Activated T-cell treated with anti-CD3 and anti-CD28 coated beads for 24 hours (primary cell): Measurements from ENCODE around the gene PEX26.
"Not testable (repeated sequence)": the region's sequence is repeated elsewhere in the genome, so short reads cannot be mapped to it uniquely, and the experiment has no call there.

Source experiments
- DNase-seq: peaks from one replicate; pipeline ENCODE4 v3.0.0-alpha.2; 2020; ENCODE audit warnings: low read depth

Gene PEX26

DNA sequence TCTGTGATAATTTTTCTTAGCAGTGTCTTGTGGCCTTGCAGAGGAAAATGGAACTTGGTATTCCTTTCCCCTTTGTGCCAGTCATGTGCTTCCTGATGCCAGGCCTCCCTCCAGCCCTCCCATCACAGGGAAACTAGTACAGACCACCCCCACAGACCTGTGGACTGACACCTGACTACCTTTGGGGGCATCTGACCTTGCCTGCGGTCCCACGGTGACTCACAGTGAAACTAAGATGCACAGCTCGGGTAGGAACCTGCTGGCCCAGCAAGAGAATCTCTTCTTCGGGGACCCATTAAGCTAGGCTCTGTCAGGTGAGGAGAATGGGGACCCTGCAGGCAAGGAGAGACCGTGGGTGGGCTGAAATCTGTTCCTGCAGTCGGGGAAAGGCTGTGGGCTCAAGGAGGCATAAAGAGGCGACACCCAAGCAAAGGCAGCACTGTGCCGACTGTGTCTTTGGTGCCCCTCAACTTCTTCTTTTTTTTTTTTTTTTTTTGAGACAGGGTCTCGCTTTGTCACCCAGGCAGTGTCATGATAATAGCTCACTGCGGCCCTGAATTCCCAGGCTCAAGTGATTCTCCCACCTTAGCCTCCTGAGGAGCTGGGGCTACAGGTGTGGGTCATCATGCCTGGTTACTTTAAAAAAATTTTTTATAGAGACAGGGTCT is 20.8 kb upstream of the PEX26 start:
- no peak for DNase-seq

DNA sequence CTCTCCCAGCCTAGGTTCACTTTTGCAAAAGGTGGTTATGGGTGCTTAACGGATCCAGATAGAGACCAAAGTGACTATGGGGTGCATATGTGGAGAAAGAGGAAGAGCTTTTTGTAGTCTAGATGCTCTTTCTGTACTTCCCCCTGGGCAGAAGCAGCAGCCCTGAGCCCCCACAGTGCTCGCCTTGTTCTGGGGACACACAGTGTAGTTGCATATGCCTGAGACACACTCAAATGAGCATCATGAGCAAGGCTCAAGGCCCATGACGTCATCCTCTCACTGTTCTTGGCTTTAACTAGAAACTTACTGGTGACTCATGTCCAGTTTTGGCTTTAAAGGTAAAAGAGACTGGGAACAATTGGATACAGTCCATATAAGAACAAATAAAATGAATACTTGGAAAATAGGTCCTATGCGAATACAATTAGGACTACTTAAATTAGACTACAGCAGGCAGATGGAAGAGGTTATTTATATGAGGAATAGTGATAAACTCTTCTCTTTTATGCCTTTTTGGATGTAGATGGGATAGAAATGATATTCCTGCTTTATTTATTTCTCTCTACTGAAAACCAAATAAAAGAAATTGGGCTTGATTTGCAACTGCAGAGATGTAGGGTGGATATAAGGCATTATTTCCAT is 20.1 kb upstream of the PEX26 start:
- DNase-seq = no peak

DNA sequence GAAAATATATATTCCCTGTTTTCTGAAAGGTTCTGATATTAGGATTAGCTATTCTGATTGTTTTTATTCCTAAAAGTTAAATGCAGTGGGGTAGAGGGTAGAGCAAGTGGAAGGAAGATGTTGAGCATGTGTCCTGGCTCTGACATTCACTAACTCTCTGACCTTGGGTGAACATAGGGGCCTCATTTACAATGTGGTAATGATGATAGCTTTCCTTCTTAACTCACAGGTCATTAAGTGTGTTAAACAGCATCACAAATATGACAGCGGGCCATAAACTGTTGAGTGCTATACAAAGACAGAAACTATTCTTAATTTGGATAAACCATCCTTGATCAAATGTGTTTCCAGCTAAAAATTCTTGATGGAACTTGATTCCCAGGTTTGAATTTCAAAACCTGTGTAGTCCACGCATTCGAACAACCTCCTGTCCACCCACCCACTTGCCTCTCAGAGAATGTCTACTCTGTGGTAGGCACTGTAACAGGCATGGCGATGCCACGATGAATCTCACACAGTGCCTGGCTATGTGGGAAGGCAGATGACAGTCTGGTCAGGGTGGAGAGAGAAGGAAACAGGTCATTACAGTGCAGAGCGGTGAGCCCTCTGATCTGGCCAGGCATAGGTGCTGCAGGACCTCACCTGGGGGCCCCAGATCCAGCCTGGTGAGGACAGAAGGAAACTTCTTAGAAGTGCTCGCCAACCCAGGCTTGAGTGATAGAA is 19.3 kb upstream of the PEX26 start:
- no peak for DNase-seq

DNA sequence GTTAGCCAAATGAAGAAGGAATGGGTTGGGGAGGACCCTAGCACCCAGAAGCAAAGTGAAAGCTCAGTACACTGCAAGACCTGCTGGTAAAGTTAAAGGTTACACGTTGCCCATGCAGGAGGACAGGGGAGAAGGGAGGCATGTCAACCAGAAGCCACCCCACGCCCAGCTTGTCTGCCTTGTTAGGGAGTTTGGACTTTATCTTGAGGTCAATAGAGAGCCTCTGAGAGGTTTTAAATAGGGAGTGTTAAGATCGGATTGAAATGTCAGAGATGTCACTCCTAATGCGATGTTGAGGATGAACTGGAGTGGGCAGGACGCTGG is 18.7 kb upstream of the PEX26 start:
- DNase-seq = no peak

DNA sequence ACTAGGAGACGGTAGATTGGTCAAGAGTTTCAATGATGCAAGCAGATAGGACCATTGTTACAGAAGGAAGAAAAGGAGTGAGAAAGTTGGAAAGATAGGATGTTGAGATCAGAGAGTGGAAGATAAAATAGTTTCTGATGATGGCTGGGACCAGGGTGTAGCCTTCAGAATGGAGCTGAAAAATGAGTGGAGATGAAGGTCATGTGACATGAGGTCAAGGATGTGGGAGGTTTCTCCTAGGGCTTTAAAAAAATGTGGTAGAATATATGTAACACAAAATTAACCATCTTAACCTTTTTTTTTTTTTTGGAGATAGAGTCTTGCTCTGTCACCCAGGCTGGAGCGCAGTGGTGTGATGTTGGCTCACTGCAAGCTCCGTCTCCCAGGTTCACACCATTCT is 18.3 kb upstream of the PEX26 start:
- no peak for DNase-seq

DNA sequence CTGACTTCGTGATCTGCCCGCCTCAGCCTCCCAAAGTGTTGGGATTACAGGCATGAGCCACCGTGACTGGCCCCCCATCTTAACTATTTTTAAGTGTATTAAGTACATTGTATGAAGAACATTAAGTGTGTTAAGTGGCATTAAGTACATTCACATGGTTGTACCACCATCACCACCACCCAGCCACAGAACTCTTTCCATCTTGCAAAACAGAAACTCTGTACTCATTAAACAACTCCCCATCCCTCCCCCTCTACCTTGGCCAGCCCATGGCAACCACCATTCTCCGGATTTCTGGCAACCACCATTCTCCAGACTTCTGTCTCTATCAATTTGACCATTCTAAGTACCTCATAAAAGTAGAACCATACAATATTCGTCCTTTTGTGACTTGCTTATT is 17.8 kb upstream of the PEX26 start:
- DNase-seq = no peak

DNA sequence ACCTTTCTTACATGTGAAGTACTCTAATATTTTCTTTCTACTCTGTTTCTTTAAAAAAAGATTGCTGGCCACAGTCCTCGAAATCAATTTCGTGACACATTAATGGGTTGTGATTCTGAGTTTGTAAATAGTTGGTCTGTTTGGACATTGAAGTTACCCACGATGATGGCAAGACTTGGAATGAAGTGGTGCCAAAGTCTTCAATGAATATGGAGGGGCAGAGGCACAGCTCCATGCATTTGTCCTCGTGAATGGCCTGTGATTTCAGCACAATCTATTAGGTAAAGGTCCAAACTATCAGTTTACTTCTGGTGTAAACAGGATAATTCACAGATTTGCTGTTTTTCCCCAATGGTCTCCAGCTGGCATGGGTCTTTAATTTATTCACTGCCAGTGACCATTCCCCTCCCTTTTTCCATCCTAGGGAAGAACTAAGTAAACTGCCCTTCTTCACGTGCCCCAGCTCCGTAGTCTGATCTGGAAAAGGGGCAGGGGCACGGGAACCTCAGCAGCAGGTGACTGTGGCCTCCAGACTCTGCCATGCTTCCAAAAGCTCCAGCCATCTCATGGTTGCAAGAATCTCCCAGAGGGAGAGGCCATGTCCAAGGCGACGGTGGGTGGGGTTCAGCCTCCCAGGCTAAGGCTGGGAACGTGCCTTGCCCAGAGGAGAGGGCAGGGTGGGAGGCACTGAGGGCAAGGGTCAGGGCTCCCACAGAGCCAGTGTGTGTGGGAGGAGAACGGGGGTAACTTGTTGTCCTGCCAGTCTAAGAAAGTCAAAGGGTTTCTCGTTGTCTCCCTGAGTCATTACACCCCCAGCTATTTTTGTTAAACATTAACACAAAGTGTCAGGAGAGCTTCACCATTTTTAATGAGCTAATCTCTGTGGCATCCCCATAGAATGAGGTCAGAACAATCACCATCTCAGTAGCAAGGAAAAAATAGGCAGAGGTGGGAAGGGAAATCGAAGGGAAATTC is 16.9 kb upstream of the PEX26 start:
- no peak for DNase-seq

DNA sequence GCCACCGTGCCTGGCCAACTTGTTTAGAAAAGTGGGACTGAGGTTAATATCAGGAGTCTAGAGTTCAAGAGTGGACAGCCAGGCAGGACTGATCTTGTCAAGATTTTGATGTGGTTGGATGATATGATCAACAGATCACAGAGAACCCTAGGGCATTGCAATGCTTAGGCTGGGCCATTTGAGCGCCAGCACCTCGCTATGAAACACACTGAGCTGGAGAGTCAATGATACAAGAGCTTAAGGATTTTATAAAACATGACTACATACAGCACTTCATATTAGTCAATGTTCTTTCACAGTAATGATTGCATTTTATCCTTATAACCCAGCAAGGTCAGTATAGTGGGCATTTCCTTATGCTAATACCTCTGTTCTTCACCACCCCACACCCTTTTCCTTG is 15.4 kb upstream of the PEX26 start:
- DNase-seq = no peak

DNA sequence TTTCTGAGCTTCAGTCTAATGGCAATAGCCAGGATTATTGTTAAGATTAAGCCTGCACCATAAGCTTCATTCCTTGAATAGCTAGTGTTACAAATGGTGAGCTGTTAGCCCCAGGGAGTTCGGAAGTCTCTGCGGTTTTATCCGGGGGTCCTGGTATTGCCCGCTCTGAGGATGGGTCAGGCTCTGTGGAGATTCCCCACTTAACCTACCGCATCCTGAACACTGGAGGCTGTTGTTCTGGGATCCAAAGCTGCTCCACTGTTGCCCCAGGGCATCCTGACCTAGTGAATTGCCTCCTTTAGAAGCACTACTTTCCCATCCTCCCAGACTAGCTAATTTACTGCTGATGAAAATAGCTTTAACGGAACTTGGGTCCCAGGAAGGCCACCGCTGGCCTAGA is 14.5 kb upstream of the PEX26 start:
- no peak for DNase-seq

DNA sequence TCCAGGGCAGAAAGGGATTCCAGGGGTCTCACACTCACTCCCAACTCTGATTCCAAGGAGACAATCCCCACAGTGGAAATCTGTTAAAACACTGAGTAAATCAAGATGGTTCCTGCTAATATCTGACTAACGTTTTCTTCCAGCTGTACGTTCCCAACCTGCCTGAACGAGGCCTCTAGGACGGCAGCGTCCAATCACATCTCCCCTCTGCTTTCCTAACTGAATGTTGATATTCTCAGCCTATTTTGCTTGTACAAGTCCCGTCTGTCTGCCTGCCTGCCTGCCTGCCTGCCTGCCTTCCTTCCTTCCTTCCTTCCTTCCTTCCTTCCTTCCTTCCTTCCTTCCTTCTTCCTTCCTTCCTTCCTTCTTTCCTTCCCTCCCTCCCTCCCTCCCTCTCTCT is 14.1 kb upstream of the PEX26 start:
- not testable (repeated sequence) for DNase-seq

DNA sequence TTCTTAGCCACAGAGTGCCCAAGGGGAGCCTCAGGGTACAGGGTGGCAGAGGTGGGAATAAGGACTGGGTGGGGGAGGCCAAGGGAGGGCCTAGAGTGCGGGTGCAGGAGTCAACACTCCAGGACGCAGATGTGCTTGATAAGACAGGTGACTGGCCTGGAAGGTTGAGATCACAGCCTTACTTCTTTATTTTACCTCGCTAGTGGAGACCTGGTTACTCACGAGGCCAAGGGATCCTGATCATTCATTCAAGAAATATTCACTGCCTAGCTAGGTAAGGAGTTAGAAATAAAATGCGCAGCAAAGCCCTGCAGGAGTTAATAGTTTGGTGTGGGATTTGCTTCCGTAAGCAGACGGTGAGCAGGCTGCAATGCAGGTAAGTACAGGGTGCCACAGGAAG is 13.2 kb upstream of the PEX26 start:
- DNase-seq = no peak

DNA sequence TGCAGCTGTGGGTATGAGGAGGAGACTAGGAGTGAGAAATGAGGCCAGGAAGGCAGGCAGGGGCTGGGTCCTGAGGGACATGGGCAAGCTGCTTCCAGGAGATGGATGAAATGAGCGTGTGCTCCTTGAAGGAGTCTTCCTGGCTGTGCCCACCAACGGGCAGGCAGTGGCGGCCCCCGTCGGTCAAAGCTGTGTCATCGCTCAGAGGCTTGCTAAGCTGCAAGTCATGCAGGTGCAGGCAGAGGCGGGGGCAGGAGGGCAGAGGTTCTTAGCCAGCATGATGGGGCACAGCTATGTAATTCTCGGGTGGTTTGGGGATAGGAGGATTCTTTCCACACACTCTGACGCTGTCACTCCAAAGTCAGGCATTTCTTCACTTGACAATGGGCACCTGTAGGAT is 12.5 kb upstream of the PEX26 start:
- no peak for DNase-seq

DNA sequence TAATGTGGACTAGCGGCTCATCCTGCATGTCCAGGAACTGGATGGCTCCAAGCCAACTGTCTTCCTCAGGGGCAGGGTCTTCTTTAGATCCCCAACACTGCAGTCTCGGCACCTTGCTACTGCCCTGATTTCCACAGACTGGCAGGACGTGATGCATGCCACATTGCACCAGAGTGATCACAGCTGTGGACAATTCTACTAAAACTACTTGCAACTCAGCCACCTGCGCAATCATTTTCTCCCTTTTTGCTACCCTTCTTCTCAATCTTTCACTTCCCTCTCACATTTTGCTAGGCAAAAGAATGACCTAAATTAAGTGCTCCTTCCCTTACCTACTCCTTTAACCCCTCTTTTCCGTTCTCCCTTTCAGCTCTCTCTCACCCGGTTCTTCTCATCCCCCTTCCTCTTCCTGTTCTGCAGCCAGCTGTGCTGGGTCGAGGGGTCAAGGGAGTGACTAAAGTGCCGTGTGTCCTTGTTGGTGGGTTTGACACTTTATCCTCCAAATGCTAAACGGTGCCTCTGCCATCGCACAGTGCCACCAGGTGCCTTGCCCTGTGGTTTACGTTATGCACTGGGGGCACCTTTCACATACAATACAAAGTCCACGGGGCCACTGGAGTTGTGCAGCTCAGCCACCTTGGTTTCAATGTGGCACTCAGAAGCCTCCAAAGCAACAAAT is 11.5 kb upstream of the PEX26 start:
- DNase-seq = no peak

DNA sequence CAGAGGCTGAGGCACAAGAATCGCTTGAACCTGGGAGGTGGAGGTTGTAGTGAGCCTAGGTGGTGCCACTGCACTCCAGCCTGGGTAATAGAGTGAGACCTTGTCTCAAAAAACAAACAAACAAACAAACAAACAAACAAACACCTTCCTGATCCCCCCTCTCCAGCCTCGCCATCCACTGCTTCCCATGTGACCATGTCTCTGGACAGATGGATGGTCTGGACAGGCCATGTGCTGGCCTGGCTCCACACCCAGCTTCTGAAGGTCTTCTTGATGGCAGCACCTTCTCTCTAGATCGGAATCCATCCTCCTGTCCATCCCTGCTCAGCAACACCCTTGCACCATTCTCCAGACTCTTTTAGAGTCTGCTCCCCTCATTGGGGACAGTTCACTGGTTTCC is 10.7 kb upstream of the PEX26 start:
- no peak for DNase-seq

DNA sequence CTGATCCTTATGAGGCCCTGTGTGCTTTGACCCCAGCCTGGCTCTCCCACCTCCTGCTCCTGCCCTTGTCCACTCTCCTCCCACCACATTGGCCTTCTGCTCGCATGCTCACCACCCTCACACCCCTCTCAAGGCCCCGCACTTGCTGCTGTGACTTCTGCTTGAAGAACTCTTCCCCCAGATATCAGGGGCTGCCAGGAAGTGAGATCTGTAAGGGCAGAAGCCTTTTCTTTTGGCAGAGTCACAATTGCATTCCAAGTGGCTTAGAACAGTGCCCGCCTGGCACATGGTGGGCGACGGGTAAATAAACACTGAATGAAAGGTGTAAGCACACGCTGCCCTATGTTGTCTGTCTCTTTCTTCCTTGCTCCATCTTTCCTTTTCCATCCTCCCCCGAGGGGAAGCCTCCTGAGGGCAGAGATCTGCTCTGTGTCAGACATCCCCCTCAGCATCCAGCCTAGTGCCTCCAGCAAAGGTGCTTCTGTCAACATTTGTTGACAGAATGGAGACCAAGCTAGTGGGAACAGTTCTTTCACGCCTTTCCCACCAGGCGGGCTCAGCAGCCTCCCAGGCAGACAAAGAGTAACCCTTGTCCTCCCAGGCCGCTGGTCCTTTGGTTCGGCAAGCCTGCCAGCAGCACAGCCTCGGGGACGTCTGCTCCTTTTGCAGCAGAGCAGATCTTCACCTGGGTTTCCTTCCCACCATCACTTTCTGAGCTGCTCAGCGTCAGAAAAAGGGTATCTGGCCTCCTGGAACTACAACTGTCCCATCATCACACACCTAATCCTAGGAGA is 10.0 kb upstream of the PEX26 start:
- no peak for DNase-seq

DNA sequence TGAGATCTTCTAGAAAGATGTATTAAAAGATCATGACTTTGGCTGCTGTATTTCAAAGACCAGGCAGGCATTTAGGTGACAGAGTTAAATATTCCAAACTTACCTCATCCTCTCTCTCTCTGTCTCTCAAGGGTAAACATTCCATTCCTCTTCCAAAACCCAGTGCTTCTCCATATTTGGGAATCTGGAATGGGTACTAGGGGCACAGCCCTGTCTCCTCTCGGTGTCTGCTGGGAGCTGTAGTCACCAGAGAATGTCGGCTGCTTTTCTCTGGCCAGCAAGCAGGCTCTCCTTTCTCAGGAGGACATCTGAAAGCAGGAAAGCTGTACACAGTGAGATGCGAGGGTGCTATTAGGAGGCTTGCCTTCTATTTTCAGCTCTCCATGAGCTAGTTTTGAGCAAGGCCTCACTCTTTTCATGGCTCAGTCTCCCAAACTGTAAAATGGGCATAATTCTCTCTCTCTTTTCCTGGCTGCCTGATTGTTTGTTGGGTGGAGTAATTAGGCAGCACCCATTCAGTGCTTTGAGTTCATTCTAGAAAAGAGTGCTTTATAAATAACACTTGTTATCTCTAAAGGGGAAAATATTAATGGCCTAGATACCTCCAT is 9.3 kb upstream of the PEX26 start:
- DNase-seq = no peak

DNA sequence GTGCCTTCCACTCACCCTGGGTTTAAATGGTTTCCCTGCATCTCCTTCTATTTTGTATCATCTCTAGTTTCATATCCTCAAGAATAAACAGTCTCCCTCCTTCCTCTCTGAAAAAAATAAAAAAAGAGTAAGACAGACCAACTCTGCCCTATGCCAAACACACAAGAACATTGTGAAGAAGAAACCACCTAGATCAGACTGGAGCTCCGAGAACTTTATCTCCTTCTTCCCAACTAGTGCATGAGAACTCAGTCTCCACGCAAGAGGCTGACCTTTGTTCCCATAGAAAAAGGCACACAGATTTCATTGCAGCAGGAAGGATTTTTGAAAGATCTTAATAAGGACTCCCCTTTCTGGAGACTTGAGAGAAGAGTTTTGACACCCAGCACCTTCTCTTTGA is 8.7 kb upstream of the PEX26 start:
- DNase-seq = no peak

DNA sequence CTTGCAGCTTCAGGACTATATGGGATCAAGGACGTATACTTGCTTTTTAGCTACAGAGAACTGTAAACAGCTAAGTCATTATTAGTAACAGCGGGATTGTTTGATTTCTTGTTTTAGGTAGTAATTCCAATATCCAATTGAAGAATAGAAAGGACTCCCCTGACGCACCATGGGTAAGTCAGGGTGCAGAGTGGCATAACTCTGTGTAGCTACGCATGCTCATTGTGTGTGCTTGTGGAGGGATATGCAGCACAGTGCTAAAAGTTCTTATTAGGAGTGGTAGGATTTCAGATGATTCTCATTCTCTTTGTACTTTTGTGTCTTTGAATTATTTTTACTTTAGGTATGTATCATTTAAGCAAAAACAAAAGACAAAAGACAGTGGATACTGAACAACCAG is 7.7 kb upstream of the PEX26 start:
- no peak for DNase-seq

DNA sequence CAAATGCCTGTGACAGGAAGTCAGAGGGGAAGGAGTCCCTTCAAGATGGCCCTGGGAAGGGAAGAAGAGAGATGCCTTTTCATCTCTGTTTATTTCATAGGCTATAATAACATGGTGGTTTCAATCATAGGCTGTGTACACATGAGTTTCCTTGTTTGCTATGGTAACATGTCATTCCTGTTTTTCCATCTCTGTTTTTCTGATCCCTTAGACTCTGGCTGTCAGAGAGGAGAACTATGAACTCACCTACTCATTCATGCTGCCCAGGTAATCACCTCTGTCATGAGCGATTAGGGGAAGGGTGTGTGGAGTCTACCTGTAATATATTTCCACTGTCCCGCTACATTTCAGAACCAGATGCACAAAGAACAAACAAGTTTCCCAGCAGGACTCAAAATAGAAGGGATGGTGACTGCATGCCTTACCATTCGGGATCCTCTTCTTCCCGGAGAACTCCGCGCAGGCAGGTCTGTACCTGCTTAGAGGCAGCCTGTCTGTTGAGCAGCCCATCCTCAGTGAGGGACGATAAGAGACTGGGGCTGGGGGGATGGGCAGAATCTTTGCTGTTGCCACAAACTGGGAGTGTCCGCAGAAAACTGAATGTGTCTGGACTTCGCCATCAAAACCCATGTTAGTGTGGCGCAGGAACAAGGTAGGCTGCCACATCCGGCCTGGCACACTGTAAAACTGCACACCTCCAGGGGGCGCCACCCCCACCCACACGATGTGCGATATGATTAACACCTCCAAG is 7.1 kb upstream of the PEX26 start:
- DNase-seq = no peak
